HG03175 (cell line): Measurements from ENCODE around the gene FAIM2.

ENCODE experiments used
- ATAC-seq: cut with Tn5 transposase; IDR thresholded peaks from one replicate; pipeline ENCODE4 v1.9.1; 2021; ENCODE audit warnings: mild to moderate bottlenecking, moderate library complexity; ENCODE audit not compliant: unreplicated experiment

The FAIM2 gene

DNA sequence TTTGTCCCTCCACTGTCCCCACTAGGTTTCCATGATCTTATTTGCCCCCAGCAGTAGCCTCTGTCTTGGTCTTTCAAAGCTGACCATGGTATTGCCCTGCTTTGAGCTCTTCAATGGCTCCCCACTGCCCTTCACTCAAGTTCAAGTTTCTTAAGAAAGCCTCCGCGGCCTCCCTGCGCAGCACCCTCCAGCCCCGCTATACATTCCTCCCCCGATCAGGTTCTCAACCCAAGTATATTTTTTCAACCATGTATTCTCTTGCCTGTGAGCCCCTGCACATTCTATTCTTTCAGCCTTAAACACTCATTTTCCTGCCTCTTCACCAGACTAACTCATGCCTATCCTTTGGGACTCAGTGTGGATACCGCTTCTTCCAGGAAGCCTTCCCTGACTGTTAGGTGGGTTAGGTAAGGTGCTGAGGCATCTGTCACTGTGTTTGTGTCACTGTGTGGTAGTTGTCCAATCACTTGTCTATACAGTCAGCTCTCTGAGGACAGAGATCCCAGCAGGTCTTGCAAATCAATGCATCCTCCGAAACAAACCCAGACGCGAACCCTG is 4.3 kb downstream of the FAIM2 start:
- no peak for ATAC-seq

DNA sequence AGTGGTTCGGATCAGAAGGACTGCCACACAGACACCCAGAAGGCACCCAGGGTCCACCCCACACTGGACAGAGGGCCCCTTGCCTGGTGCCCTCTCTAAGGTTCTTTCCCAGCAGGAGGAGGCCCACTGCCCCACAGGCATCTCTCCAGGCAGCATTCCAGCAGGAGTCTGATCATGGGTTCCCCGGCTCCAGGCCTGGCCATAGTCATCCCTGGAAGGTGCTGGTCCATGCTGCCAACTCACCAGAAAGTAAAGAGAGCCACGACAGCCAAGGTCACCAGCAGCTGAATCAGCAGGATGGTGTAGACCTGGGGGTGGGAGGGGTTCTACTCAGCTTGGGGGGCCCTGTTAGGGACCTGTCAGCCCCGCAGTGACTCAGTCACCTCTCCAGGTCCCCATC is 6.4 kb downstream of the FAIM2 start:
- ATAC-seq = no peak

DNA sequence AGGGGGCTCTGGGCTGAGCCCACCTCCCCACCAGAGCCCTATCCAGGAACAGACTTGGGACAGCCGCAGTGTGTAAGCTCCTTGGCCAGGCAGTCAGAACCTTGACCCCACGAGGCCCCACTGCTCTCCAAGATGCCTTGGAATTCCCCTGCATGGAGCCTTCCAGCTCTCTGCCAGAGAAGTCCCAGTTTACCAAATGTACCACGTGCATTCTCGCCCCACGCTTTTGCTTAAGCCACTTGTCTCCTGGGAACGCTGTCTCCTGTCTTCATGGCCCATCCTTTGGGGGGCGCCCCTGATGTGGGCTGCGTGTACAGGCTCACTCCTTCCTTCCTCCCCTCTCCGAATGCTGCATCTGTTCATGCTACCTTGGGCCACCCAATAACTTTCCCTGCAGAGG is 7.9 kb downstream of the FAIM2 start:
- ATAC-seq = no peak

DNA sequence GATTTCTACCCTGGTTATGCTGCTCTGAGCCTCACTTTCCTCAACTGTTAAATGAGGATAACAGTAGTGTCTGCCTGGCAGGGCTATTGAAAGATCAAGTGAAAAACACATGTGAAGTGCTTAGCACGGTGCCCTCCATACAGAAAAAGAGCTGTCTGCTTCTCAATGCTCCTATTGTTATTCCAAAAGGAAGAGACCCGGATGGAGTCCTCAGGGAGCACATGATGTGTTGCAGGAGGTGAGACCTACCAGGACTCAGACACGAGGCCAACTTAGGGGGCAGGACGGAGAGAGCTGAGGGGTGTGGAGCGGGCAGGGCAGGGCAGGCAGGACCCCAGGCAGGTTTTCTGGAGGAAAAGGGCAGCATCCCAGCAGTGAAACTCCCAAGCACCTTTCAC is 8.9 kb downstream of the FAIM2 start:
- ATAC-seq = no peak

DNA sequence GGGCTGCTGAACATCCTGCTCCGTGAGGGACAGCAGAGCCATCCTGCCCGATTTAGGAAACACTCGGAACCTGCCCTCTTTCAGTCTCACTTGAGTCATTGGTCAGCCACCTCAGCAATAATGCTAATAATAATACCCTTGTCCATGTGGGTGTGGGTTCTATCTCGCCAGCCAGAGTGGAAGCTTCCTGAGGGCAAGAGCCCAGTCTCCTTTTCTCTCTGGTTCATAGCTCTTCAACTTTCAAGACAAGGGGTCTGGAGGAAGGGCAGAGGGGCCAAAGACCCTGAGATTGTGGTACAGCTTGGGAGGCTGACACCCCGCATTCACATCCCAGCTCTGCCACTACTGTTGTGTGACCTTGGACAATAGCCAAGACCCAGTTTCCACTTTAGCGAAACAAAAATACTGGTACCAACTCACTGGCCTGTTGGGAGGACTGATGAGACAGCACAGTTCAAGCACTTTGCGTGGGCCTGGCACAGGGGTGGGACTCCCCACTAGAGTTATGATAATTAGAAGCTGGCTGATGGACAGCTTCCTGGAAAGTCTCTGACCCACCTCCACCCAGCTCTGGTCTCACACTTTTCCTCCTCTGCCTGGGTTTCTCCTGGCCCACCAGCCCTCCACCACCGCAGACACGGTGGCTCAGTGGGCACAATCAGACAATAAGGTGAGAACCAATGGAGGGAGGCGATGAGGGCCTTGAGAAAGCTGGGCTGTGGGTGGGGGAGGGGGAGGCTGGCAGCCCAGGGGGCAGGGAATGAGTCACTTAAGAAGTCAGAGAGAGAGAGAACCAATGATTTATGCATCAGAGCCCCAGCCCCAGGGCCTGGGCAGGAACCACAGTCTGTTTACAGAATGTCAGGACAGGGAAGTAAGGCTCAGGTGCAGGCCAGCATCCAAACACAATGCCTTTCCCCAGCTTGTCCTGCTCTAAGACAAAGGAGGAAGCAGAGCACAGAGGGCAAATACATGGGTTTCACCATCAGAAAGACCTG is 9.6 kb downstream of the FAIM2 start:
- no peak for ATAC-seq

DNA sequence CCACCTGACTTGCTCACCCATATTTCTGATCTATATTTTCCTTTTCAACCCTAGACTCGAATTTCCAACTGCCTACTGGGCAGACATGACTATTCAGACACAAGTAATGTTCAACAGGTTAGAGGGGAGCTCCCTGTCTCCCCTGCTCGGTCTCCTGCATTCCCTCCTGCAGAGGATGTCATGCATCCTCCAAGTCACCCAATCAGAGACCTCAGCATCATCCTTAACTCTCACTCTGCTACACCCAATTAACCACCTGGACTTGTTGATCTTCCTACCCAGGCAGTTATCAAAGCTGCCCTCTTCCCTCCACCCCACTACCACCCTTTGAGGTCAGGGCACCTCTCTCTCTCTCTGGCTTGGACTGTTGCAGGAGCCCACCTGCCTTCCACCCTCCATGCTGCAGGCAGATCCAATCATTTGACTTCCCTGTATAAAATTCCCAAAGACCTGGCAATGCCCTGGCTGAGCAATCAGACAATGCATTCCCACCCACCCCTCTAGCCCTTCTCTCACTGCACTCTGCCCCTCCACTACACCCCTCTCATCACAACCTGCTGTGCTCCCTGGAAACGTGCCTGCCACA is 10.9 kb downstream of the FAIM2 start:
- ATAC-seq = no peak

DNA sequence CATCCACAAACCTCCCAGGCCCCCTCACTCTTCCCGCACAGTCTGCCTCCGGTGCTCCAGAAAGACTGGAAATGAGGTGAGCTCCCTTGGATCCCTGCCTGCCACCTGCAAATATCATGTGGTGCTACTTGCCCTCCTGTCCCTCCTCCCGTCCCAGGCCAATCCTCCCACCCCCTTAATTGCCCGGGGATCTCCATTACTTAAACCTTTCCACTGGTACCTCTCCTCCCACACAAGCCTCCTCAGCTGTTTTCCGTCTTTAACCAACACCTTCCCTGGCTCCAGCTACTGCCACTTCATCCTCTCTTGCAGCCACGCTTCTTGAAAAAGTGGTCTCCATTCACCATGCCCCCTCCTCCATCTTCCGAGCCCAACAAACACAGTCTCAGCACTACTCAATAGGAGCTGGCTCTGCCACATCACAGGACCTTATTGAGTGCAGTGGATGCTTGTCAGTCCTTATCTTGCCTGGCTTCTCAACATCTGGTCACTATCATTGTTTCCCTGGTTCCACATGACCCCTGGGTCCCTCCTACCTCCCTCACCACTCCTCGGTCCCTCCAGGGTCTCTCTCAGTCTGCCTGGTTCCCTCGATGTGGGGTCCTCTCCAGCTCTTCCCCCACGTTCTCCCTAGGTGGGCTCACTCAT is 11.5 kb downstream of the FAIM2 start:
- ATAC-seq = no peak

DNA sequence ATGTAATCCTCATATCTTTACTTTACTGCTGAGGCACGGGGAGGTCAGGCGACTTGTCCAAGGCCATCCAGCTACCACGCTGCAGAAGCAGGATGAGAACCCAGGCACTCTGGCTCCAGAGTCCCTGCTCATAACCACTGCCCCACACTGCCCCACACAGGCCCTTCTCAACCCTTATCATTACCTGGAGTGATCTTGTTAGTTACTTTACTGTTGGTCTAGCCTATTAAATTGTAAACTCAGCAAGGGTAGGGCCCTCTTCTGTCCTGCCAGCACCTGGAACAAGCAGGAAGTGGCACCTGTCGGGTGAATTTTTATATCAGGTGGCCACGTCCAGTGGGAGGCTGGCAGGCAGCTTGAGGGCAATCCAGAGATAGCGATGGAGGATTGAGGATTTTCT is 12.2 kb downstream of the FAIM2 start:
- ATAC-seq = no peak

DNA sequence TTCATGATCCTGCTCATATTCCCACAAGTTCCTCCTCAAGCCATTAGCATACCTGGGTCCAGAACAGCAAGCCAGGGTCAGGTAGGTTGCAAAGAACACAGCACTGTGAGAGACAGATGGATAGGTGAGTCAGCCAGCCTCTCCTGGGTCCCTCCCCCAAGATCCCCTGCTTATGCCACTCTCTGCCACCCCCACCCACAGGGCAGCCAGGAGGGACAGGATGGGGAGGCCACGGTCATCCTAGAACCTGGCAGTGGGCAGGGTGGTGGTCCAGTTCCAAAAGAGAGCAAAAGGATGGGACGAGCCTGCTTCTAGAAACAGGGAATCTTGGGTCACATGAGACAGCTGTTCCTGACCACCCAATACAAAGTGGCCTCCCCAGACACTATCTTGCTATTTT is 12.7 kb downstream of the FAIM2 start:
- no peak for ATAC-seq

DNA sequence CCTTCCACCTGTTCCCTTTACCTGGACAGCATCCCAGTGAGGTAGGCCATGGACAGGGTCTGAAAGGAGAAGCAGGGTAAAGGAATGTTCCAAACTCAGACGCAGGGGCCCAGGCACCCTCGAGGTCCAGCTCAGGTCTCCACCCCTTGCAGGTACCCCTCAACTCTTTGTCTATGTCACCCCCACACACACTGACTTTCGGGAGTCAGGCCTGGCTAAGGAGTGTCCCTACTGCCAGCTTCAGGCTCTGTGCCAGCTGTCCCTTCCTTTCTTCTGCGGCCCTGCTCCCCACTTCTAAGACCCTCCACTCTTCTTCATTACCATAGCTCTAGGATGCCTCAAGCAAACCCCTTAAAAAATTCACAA is 13.6 kb downstream of the FAIM2 start:
- no peak for ATAC-seq

DNA sequence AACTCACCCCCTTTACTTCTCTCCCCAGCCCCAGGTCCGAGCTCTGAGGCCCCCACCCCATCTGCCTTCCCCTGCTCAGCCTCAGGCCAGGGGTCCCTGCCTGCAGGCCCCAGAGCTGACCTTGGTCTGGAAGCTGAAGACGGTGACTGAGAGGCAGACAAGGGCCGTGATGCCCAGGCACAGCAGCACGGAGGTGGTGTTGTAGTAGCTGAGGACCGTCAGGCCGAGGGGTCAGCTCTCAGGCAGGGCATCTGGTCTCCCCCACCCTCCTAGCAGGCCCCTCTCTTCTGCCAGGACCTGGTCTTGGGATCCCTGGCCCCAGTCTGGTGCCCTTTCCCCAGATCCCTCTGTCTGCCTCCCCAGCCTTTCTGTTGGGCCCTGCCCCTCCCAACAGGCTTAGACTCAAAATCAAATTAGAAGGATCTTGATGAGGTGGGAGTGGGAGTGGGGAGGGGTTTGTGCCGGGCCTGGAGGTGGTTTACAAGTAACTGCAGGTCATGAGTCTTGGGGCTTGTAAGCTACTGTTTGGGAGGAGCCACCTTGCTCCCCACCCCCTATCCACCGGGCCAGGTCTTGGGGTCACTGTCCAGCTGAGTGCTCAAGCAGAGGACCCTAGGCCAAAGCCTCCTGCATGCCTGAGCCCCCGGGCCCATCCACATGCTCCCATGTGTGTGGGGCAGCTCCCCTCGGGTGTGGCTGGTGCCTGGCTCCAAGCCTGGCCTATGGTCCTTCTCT is 14.2 kb downstream of the FAIM2 start:
- no peak for ATAC-seq

DNA sequence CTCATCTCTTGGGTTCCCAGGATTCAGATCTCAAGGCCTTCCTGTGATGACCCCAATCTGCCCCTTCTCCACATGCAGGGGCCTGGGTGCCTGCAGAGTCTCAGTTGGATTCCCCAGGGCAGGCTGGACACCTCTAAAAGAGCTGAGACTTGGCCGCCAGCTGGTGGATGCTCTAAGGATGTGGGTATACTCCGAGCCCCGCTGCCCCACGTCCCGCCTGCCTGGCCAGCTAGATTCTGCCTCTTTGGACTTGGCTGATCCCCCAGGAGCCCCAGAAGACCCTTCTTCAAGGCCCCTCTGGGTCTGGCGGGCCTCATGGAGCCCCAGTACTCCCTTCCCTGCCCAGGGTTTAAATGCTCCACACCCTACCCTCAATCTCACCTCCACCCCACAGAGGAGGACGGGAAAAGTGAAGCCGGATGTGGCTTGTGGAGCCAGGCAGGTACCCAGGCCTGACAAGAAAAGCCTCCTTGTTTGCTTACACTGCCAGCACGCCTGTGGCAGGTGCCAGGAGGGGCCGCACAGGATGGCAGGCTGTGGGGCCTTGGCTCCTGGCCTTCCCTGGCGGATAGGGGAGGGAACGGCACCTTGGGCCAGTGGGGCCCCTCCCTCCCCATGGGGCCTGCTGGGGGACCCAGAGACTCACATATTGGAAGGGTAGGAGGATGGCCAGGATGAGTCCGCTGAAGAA is 15.1 kb downstream of the FAIM2 start:
- ATAC-seq = no peak

DNA sequence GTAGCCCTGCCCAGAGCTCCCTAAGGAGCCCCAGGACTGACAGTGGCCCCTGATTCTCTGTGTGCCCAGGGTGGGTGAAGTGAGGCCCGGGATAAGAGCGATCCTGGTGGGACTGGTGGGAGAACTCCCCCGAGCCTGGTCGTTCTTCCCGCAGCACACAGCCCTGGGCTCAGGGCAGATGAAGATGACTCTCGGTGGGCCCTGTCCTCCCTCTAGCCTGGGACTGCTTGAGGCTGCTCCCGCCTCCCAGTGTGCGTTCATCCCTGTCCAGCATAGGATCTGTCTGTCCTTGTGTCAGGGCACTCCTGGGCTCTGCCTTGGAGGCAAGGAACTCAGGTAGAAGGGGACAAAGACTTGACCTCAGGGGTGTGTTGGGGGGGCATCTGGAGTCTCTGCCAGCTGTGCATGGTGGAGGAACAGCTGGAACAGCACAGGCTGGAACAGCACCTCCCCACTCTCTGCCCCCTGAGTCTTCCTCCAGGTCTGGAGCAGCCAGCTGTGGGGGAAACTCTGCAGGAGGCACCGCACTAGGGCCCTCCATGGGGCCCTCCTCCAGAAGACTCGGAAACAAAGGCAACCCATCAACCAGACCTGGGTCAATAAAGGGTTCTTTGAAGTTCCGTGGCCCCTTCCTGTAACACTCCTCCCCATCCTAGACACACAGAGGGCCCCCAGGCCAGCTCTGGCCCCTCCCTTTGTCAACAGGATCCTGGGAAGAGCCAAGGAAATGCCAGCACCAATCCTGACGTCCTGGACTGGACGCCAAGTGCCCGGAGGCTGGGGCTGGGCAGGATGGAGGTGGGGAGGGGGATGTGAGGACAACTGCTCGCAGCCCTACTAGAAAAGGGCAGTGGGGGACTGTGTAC is 15.9 kb downstream of the FAIM2 start:
- ATAC-seq = no peak

DNA sequence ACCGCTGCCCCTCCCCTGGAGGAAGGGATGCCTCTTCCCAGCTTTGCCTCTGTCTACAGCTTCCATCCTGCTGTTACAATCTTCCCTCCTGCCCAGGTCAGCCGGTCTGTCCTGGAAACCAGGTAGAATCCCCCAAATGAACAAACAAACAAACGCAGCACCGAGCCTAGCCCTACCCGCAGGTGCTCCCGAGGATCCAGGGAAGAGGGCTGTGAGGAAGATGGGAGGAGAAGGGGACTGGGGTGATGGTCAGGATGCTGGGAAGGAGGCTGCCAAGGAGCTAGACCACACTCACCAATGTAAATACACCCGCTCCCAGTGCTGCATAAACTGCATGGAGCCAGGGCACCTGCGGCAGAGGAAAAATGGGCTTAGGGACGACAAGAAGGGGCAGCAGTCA is 16.6 kb downstream of the FAIM2 start:
- no peak for ATAC-seq

DNA sequence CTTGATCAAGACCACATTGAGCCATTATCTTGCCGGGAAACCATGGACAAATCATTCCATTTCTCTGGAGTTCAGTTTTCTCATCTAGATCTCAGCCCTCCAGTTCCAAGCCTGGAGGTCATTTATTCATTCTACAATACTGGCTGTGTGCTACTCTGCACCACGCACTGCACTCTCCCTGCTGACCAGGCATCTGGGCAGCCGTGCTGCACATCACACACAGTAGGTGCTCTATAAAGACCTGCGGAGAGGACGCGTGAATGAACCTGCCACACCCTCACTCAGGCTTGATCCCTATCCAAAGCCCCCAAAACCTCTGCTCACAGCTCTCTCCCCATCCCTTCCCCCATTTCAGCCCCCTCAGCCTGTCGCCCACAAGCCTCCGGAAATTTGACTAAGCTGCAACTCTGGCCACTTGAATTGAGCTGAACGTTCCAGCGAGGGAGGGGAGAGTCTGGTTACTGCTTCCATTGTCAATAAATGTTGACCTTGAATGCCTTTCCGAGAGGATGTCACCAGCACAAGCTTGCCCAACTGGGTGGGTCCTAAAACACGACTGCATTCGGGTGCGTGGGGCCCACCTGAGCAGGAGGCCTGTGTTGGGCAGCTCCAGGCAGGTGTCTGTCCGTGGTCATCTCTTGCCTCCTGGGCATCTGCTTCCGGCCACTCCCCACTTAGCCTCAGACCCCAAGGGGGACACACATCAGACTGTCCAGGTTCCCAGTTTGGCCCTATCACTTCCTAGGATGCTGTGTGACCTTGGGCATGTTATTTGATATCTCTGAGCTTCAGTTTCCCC is 17.8 kb downstream of the FAIM2 start:
- no peak for ATAC-seq

DNA sequence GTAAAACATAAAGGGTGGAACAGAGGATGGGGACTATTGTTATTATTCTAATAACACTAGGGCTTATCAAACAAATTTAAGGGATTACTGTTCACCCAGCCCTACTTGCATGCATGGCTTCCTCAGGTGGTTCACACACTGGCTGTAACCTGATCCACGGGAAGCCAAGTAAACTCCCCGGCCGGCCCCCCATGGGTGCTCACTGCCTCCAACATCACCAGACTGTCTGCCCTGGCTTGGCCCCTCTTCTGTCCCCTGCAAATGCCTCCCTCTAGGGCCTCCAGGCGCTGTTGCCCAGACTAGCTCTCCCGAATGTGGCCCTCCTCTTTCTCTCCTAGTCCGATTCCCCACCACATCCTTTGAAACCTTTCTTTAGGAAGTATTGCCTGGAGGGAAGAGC is 18.6 kb downstream of the FAIM2 start:
- no peak for ATAC-seq

DNA sequence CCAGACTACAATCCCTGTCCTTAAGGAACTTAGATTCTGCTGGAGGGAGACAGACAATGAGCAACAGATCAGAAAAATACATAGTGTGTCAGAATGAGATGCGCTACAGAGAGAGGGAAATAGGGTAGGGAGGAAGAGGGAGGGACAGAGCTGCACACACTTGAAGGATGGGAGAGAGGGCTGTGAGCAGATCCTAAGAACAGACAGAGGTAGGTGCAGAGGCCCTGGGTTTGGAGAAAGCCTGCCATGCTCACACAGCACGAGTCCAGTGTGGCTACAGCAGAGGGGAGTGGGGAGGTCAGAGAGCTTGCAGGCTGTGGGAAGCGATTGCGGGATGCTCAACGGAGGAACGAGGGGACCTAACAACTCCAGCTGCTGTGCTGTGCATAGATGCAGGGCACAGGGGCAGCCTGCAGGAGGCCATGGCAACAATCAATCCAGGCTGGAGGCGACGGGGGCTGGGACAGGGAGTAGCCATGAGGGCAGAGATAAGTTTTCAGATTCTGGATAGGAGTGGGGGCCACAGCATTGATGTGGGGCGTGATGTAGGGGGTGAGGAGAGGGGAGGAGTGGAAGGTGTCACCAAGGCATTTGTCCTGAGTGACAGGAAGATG is 20.7 kb downstream of the FAIM2 start:
- no peak for ATAC-seq

DNA sequence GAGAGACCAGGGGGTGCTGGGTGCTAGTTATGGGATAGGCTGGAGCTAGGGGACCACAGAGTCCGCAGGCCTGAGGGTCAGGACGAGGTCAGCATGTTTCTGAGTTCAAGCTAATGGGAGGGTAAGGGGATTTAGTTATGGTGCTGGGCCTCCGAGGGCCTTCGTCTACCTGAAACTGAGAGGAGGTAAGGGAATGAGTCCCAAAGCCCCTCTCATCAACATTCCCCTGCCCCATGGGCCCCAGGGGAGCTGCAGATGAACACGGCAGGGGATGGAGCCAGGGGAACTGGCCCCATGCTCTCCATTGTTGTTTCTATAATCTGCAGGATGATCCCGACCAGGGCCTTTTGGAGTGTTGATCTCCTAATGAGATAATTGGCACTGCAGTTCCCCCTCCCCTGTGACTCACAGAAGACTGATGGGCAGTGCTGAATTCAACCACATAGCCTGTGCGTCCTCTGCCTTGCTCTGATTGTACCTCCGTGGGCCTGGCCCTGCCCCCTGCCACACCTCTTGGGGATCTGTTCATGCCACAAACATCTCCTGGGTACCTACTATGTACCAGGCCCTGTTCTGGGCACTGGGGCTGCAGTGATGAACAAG is 21.4 kb downstream of the FAIM2 start:
- ATAC-seq = no peak
